Activated T-cell treated with anti-CD3 and anti-CD28 coated beads for 4 hours (primary cell): ENCODE results near the gene ADCY3.

Source experiments
- DNase-seq: peaks from one replicate; pipeline ENCODE4 v3.0.0-alpha.2; 2020

The ADCY3 gene

GRCh38 chr2:24920098-24920808, at the start of gene ADCY3:
Gene ADCY3 (minus strand): TSS chr2:24920237. CDS start chr2:24918987, 1,250 bp downstream.
- DNase-seq, result peak; percentile 33

- no peak for DNase-seq
Measured at GRCh38 chr2:24969784-24970183, 49.7 kb upstream of the ADCY3 start.

- no peak for DNase-seq
Measured at GRCh38 chr2:24961903-24962302, 41.9 kb upstream of the ADCY3 start.

- DNase-seq, result no peak
Measured at GRCh38 chr2:24959761-24960160, 39.7 kb upstream of the ADCY3 start.

GRCh38 chr2:24958411-24958935, 38.4 kb upstream of the ADCY3 start:
- no peak for DNase-seq

GRCh38 chr2:24957976-24958375, 37.9 kb upstream of the ADCY3 start:
- no peak for DNase-seq

GRCh38 chr2:24957221-24957620, 37.2 kb upstream of the ADCY3 start:
- DNase-seq, result no peak

GRCh38 chr2:24955921-24956320, 35.9 kb upstream of the ADCY3 start:
- DNase-seq, result no peak

GRCh38 chr2:24955232-24955631, 35.2 kb upstream of the ADCY3 start:
- no peak for DNase-seq

GRCh38 chr2:24950102-24950501, 30.1 kb upstream of the ADCY3 start:
- DNase-seq, result no peak

GRCh38 chr2:24948506-24948905, 28.5 kb upstream of the ADCY3 start:
- DNase-seq, result no peak

- no peak for DNase-seq
Measured at GRCh38 chr2:24947561-24948157, 27.6 kb upstream of the ADCY3 start.

GRCh38 chr2:24945907-24946306, 25.9 kb upstream of the ADCY3 start:
- no peak for DNase-seq

- no peak for DNase-seq
Measured at GRCh38 chr2:24943427-24944053, 23.5 kb upstream of the ADCY3 start.

- no peak for DNase-seq
Measured at GRCh38 chr2:24939353-24939752, 19.3 kb upstream of the ADCY3 start.

- no peak for DNase-seq
Measured at GRCh38 chr2:24937236-24937635, 17.2 kb upstream of the ADCY3 start.

- DNase-seq, result no peak
Measured at GRCh38 chr2:24935145-24935544, 15.1 kb upstream of the ADCY3 start.

GRCh38 chr2:24932715-24933114, 12.7 kb upstream of the ADCY3 start:
- DNase-seq, result no peak

- DNase-seq, result no peak
Measured at GRCh38 chr2:24930768-24931167, 10.7 kb upstream of the ADCY3 start.

- no peak for DNase-seq
Measured at GRCh38 chr2:24929230-24929629, 9.2 kb upstream of the ADCY3 start.

GRCh38 chr2:24928036-24928435, 8.0 kb upstream of the ADCY3 start:
- no peak for DNase-seq

GRCh38 chr2:24926602-24927252, 6.7 kb upstream of the ADCY3 start:
- no peak for DNase-seq

GRCh38 chr2:24926220-24926601, 6.2 kb upstream of the ADCY3 start:
- no peak for DNase-seq

GRCh38 chr2:24925815-24926214, 5.8 kb upstream of the ADCY3 start:
- DNase-seq, result no peak
